DND-41 (cell line): ENCODE results near the gene MTFMT.

Experiments
- CTCF ChIP-seq: IDR thresholded peaks from 2 replicates; pipeline ENCODE4 v1.5.1; 2012; ENCODE audit warnings: borderline replicate concordance, low read length, moderate library complexity, mild to moderate bottlenecking; ENCODE audit not compliant: poor library complexity, severe bottlenecking; ENCODE audit errors: extremely low read depth
- EZH2 ChIP-seq: IDR thresholded peaks from 3 replicates; pipeline ENCODE4 v1.6.1; 2012; ENCODE audit warnings: borderline replicate concordance, low read depth, mild to moderate bottlenecking, moderate library complexity, low read length, inconsistent platforms; ENCODE audit not compliant: severe bottlenecking

- TF ChIP-seq EZH2, result no peak
- no peak for TF ChIP-seq CTCF
Measured at GRCh38 chr15:65071381-65071811, 42.0 kb upstream of the MTFMT start.
